Activated CD4-positive, alpha-beta memory T cell treated with anti-CD3 and anti-CD28 coated beads for 36 hours (primary cell): ENCODE results near the gene MYO15B. TPM values are rescaled to one million over a fixed set of nuclear protein-coding genes. Genes with fewer than 3 reads are reported as not detected.

ENCODE experiments used
- CTCF ChIA-PET: fragments of 350-600 bp; sonication (Branson Sonifier 250); formaldehyde crosslinking; loops from one replicate; lab custom pipeline; 2021; ENCODE audit warnings: antibody characterized with exemption, inconsistent platforms; lab: Charles Lee
- POLR2A ChIA-PET: fragments of 350-600 bp; sonication (Branson Sonifier 250); formaldehyde crosslinking; loops from one replicate; lab custom pipeline; 2021; ENCODE audit warnings: antibody characterized with exemption; lab: Charles Lee
- DNase-seq: peaks from one replicate; pipeline ENCODE4 v3.0.0-alpha.2; 2020
- H3K27ac Mint-ChIP-seq: one replicate; pipeline ENCODE4 v1.8.0; 2021; ENCODE audit warnings: mixed read lengths
- H3K27me3 Mint-ChIP-seq: one replicate; pipeline ENCODE4 v1.8.0; 2021; ENCODE audit warnings: mixed read lengths
- H3K36me3 Mint-ChIP-seq: one replicate; pipeline ENCODE4 v1.8.0; 2021; ENCODE audit warnings: mixed read lengths
- H3K4me1 Mint-ChIP-seq: one replicate; pipeline ENCODE4 v1.8.0; 2021; ENCODE audit warnings: low read depth, mixed read lengths
- H3K4me3 Mint-ChIP-seq: one replicate; pipeline ENCODE4 v1.8.0; 2021; ENCODE audit warnings: mild to moderate bottlenecking, mixed read lengths
- H3K9me3 Mint-ChIP-seq: one replicate; pipeline ENCODE4 v1.8.0; 2021; ENCODE audit warnings: mixed read lengths
- intact Hi-C: fragments of 100-400 bp; cut with micrococcal nuclease; formaldehyde crosslinking; loops from one replicate; pipeline ENCODE4 v1.15.1; 2023
- total RNA-seq, 2 experiments: library from RNA; stranded (reverse); gene quantifications; one replicate each; pipeline ENCODE4 v1.2.3, GENCODE V29; 2021

MYO15B gene
- total RNA-seq, 2 experiments from 2014 or later, result 16.8 to 20.5 TPM

DNA sequence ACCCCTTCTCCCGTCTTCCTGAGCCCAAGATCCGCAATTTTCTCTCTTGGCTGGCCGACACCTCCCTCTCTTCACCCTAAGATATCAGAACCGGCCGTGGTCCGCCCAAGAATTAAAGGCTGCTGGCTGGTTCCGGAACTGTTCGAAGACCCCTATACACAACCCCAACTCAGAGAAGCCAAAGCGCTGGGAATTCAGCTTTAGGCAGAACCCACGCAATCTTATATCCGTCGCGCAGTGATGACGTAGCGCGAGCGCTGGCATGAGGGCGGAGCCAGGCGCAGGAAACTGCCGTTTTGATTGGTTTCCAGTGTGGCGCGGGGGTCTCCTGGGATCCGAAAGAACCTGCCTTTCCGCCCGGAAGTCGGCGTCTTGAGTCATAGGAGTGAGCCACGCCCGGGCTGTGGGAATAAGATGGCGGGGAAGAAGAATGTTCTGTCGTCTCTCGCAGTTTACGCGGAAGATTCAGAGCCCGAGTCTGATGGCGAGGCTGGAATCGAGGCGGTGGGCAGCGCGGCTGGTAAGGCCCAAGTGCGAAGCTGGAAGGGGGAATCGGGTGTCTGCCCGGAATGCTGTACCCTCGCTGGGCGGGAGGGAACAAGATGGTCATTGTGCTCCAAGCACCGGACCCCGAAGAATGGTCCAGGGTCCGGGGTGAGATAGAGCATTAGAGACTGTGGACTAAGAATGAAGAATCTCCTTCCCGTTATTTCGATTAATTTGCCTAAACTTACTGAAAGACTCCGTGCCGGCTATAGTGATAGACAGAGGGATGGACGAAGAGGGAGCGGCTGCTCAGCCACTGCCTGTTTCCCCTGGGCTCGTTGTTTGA is 79.6 kb downstream of the MYO15B start, which contains the start of the genes RECQL5 and SAP30BP:
RECQL5 (minus strand) TSS at position 196 of the 832 bp plus-strand sequence. CDS start 597 bp downstream, outside the sequence.
SAP30BP (plus strand) TSS at position 380 of the 832 bp plus-strand sequence; CDS start at position 415, 35 bp downstream.
- CTCF ChIA-PET, result interaction anchor here (0.6 to 4.2 kb wide), 7 partner anchors 7 to 143 kb away, joined by 3 to 38 read pairs (median 7); partner anchors contain the start of gene SMIM5
- peak; percentile 98 for DNase-seq
- intact Hi-C loops, result loop anchor here (1.0 kb wide), 1 partner anchor 112 kb away; a partner anchor contains a TSS
- Mint-ChIP-seq H3K4me3 (peak within 1 kb of the TSS; percentile 47), H3K9me3 (no peaks in the 10 kb centered on the region), H3K36me3 (peaks cover 28% of the 10 kb centered on the region), H3K27me3 (no peaks in the 10 kb centered on the region), H3K27ac (no peak within 1 kb of the TSS), H3K4me1 (peaks cover 25% of the 10 kb centered on the region)
- POLR2A ChIA-PET, result interaction anchor here (0.8 to 2.1 kb wide), 9 partner anchors 9 to 369 kb away, joined by 3 to 5 read pairs (median 4); partner anchors contain the start of gene GALK1

DNA sequence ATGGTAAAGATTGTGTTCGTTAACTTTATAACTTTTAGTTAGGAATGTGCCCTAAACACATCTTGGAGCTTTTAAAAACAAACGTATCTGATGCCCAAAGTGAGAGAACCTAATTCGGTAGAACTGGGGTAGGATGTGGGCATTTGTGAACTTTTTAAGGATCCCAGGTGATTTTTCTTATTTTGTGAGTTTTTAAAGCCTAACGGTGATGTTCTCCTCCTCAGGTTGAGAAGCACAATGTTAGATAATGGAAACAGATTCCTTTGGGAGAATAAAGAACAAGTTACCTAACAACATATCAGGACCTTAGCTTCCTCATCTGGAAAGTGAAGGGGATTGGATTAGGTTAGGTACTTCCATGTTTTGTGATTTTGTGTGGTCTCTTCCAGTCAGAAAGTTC is 80.2 kb downstream of the MYO15B start:
- DNase-seq, result no peak
- ChIA-PET CTCF (interaction anchor here (1.6 to 4.2 kb wide), 3 partner anchors 35 to 85 kb away, joined by 8 to 38 read pairs (median 22); partner anchors contain the start of gene SMIM5), POLR2A (interaction anchor here (1.8 to 2.1 kb wide), 2 partner anchors 81 to 98 kb away, joined by 4 to 5 read pairs; no protein-coding TSS in a partner anchor)
- H3K27ac Mint-ChIP-seq, result no peak overlapping the region
- intact Hi-C loops, result loop anchor here (1.0 kb wide), 1 partner anchor 111 kb away; a partner anchor contains a TSS
- no peak overlapping the region for H3K4me3 Mint-ChIP-seq
- no peaks in the 10 kb centered on the region for H3K27me3 Mint-ChIP-seq
- H3K9me3 Mint-ChIP-seq, result no peaks in the 10 kb centered on the region
- H3K36me3 Mint-ChIP-seq, result peaks cover 24% of the 10 kb centered on the region
- H3K4me1 Mint-ChIP-seq, result peaks cover 25% of the 10 kb centered on the region

DNA sequence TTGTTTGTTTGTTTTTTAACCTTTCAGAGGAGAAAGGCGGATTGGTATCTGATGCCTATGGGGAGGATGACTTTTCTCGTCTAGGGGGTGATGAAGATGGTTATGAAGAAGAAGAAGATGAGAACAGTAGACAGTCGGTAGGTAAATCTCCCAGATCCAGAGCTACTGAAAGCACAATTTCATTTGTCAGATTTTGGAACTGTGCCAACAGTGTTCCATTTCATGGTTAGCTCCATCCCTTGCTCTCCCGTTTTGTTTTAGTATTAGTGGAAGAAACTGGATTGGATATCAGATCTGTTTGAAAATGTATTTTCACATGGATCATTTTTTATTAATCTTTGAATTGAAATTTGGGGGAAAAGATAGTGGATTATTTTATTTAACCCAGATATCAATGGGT is 80.9 kb downstream of the MYO15B start:
- no peak overlapping the region for H3K27ac Mint-ChIP-seq
- peaks cover 24% of the 10 kb centered on the region for H3K36me3 Mint-ChIP-seq
- ChIA-PET CTCF (interaction anchor here (1.6 to 4.2 kb wide), 3 partner anchors 36 to 85 kb away, joined by 8 to 38 read pairs (median 22); partner anchors contain the start of gene SMIM5), POLR2A (interaction anchor here (2.1 kb wide), 1 partner anchor 97 kb away, joined by 5 read pairs; no protein-coding TSS in a partner anchor)
- H3K4me1 Mint-ChIP-seq, result peaks cover 25% of the 10 kb centered on the region
- H3K9me3 Mint-ChIP-seq, result no peaks in the 10 kb centered on the region
- no peaks in the 10 kb centered on the region for H3K27me3 Mint-ChIP-seq
- no peak overlapping the region for H3K4me3 Mint-ChIP-seq
- DNase-seq, result no peak
- intact Hi-C loops, result no loop called here

DNA sequence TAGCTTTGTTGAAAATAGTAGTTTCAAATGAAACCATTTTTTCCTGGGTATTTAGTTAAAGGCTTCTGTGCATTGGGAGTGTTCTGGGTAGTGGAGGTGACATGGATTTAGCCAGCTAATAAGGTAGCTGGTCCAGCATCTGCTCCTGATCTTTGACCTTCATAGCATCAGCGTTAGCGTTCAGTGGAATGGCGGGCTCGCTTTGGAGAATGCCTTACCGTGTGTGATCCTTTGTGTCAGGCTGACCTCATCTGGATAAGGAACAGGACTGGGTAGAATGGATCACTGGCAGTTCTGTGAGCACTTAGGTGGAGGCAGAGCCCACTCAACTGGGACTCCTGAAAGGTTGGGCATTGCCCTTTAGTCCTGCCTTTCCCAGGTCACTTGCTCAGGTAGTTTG is 83.3 kb downstream of the MYO15B start:
- Mint-ChIP-seq H3K9me3 (no peaks in the 10 kb centered on the region), H3K27ac (no peak overlapping the region), H3K36me3 (peaks cover 21% of the 10 kb centered on the region), H3K27me3 (no peaks in the 10 kb centered on the region), H3K4me1 (peaks cover 26% of the 10 kb centered on the region), H3K4me3 (no peak overlapping the region)
- no peak for DNase-seq
- CTCF ChIA-PET, result interaction anchor here (0.5 to 11.4 kb wide), 8 partner anchors 13 to 367 kb away, joined by 3 to 151 read pairs (median 5); partner anchors contain the start of gene SMIM5
- POLR2A ChIA-PET, result no interaction called here
- intact Hi-C loops, result no loop called here

DNA sequence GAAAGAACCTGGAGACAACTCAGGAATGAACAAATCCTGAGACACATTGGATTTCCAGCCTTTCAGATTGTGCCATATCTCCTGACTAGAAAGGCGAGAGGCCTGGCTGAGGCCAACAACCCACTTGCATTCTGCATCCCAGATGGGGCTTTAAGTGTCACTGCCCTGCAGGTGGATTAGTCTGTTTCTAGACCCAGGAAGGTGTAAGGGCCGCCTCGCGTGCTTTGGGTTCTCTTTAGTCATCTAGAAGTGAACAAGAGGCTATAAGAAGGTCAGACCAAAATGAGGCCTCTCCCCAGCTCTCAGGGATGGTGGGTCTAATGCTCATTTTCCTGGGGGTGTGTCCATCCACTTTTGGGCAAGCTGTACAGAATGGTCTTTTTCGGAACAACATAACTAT is 84.4 kb downstream of the MYO15B start:
- ChIA-PET CTCF (interaction anchor here (1.2 to 11.4 kb wide), 4 partner anchors 12 to 76 kb away, joined by 3 to 151 read pairs (median 10); partner anchors contain the start of gene SMIM5), POLR2A (no interaction called here)
- no peak for DNase-seq
- Mint-ChIP-seq H3K9me3 (no peaks in the 10 kb centered on the region), H3K27ac (no peak overlapping the region), H3K36me3 (peaks cover 25% of the 10 kb centered on the region), H3K27me3 (no peaks in the 10 kb centered on the region), H3K4me3 (no peak overlapping the region), H3K4me1 (peaks cover 23% of the 10 kb centered on the region)
- intact Hi-C loops, result no loop called here

DNA sequence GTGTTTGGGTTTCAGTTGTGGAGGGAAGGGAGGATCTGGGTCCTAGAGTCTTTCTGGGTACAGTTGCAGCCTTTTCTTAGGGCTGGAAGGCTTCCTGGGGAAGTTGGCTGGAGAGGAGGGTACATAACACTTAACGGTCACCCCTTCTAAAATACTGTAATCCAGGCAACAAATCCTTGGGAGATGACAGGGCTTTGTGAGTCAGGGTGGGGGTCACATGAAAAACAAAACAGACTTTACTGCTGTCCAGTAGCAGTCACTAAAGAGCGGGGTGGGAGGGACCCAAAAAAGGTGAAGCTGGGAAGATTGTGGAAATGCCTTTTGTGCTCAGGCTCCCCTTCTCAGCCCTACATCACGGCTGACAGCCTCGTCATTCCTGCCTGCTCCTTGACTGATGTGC is 85.9 kb downstream of the MYO15B start:
- ChIA-PET CTCF (interaction anchor here (1.0 to 11.4 kb wide), 8 partner anchors 16 to 110 kb away, joined by 3 to 151 read pairs (median 4); partner anchors contain the start of gene ITGB4), POLR2A (no interaction called here)
- intact Hi-C loops, result no loop called here
- peaks cover 22% of the 10 kb centered on the region for H3K36me3 Mint-ChIP-seq
- peaks cover 26% of the 10 kb centered on the region for H3K4me1 Mint-ChIP-seq
- H3K9me3 Mint-ChIP-seq, result no peaks in the 10 kb centered on the region
- no peak overlapping the region for H3K27ac Mint-ChIP-seq
- no peak for DNase-seq
- H3K27me3 Mint-ChIP-seq, result no peaks in the 10 kb centered on the region
- H3K4me3 Mint-ChIP-seq, result no peak overlapping the region

Other genes starting within 250 kb of the MYO15B start
- gene GRB2, start 182.1 kb upstream of the MYO15B start, total RNA-seq, result 100 to 1,000 TPM; 174 to 182 TPM
- gene TMEM94, start 131.2 kb upstream of the MYO15B start, total RNA-seq, result 10 to 100 TPM; 51.4 to 53.0 TPM
- 1 to 10 TPM; 4.7 to 5.3 TPM for gene CASKIN2, start 72.3 kb upstream of the MYO15B start, total RNA-seq
- gene TSEN54, start 71.3 kb upstream of the MYO15B start, total RNA-seq, result 10 to 100 TPM; 34.9 to 39.7 TPM
- 10 to 100 TPM; 15.6 to 17.1 TPM for gene LLGL2, start 62.1 kb upstream of the MYO15B start, total RNA-seq
- gene SMIM5, start 45.6 kb downstream of the MYO15B start, total RNA-seq, result not detected
- 10 to 100 TPM; 27.7 to 31.3 TPM for gene RECQL5, start 79.4 kb downstream of the MYO15B start, total RNA-seq
- 10 to 100 TPM; 81.4 to 92.7 TPM for gene SAP30BP, start 79.5 kb downstream of the MYO15B start, total RNA-seq
- 1 to 10 TPM in 1 of 2 experiments, under 1 TPM in 1; 0.67 to 1.1 TPM for gene ITGB4, start 133.7 kb downstream of the MYO15B start, total RNA-seq
- gene GALK1, start 177.4 kb downstream of the MYO15B start, total RNA-seq, result 10 to 100 TPM; 69.3 to 69.7 TPM
- gene UNK, start 197.0 kb downstream of the MYO15B start, total RNA-seq, result 10 to 100 TPM; 21.8 to 24.7 TPM